Measurements from ENCODE around the gene TTYH2. TPM values are rescaled to one million over a fixed set of nuclear protein-coding genes. Genes with fewer than 3 reads are reported as not detected.
A peak's percentile ranks its signal among the peaks of the same experiment; 100 is the strongest.

The TTYH2 gene
- polyA plus RNA-seq, 4 donors = 0.27 to 50.6 (median 2.0) TPM; not detected in 1

DNA sequence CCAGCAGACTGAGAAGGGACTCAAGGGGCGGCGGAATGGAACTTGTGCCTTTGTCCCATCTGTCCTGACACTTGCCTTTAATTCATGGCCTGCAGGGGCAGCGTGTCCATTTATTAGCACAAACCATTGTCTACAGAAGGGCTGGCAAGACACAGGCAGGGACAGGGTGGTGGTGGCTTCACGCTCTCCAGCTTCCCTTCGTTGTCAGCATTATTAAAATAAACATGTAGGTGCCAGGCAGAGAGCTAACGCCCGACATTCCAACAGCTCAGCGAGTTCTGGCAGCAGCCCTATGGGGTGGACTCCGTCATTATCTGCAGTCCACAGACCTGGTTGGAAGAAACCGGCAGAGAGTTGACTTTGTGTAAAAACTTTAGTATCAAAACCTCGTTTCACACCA, 77.0 kb downstream of the TTYH2 start:
- Histone ChIP-seq H3K27ac (ENCODE audit: low read depth in 1 of 3, low read length in 2 of 3) (no peak overlapping the region), H3K27me3 (ENCODE audit: control insufficient read depth in 3 of 3, insufficient read depth in 3 of 3, low read length in 3 of 3) (no peaks in the 10 kb centered on the region), H3K36me3 (ENCODE audit: control insufficient read depth in 3 of 3, insufficient read depth in 2 of 3, low read depth in 1 of 3, low read length in 3 of 3) (no peaks in the 10 kb centered on the region), H3K4me3 (ENCODE audit: low read depth in 1 of 3, low read length in 3 of 3) (no peak overlapping the region), H3K4me1 (ENCODE audit: control insufficient read depth in 3 of 3, insufficient read depth in 2 of 3, low read depth in 1 of 3, low read length in 2 of 3) (no peaks in the 10 kb centered on the region), H3K9me3 (ENCODE audit: control insufficient read depth in 2 of 2, insufficient read depth in 1 of 2, low read depth in 1 of 2, low read length in 1 of 2) (no peaks in the 10 kb centered on the region)
- FAIRE-seq = no peak
- 64 to 78% (median 75%) methylated on average over 11 of the region's 11 CpGs for WGBS, 3 donors
- no peak for DNase-seq

DNA sequence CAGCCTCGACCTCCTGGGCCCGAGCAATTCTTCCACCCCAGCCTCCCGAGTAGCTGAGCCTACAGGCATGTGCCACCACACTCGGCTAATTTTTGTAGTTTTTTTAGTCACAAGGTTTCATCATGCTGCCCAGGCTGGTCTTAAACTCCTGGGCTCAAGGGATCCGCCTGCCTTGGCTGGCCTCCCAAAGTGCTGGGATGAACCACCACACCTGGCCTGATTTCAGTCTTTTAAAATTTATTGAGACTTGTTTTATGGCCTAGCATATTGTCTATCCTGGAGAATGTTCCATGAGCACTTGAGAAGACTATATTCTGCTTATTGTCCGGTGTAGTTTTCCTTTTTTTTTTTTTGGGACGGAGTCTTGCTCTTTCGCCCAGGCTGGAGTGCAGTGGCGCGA, 79.1 kb downstream of the TTYH2 start:
- FAIRE-seq = no peak
- no peaks in the 10 kb centered on the region for H3K9me3 ChIP-seq (ENCODE audit: control insufficient read depth in 2 of 2, insufficient read depth in 1 of 2, low read depth in 1 of 2, low read length in 1 of 2)
- no peak overlapping the region for H3K4me3 ChIP-seq (ENCODE audit: low read depth in 1 of 3, low read length in 3 of 3)
- H3K27me3 ChIP-seq (ENCODE audit: control insufficient read depth in 3 of 3, insufficient read depth in 3 of 3, low read length in 3 of 3) = no peaks in the 10 kb centered on the region
- H3K27ac ChIP-seq (ENCODE audit: low read depth in 1 of 3, low read length in 2 of 3) = no peak overlapping the region
- no peaks in the 10 kb centered on the region for H3K36me3 ChIP-seq (ENCODE audit: control insufficient read depth in 3 of 3, insufficient read depth in 2 of 3, low read depth in 1 of 3, low read length in 3 of 3)
- H3K4me1 ChIP-seq (ENCODE audit: control insufficient read depth in 3 of 3, insufficient read depth in 2 of 3, low read depth in 1 of 3, low read length in 2 of 3) = peaks cover 0 to 14% (median 0%) of the 10 kb centered on the region in 3 donors
- WGBS, 3 donors = 84 to 90% (median 87%) methylated on average over 10 of the region's 10 CpGs
- DNase-seq = no peak

DNA sequence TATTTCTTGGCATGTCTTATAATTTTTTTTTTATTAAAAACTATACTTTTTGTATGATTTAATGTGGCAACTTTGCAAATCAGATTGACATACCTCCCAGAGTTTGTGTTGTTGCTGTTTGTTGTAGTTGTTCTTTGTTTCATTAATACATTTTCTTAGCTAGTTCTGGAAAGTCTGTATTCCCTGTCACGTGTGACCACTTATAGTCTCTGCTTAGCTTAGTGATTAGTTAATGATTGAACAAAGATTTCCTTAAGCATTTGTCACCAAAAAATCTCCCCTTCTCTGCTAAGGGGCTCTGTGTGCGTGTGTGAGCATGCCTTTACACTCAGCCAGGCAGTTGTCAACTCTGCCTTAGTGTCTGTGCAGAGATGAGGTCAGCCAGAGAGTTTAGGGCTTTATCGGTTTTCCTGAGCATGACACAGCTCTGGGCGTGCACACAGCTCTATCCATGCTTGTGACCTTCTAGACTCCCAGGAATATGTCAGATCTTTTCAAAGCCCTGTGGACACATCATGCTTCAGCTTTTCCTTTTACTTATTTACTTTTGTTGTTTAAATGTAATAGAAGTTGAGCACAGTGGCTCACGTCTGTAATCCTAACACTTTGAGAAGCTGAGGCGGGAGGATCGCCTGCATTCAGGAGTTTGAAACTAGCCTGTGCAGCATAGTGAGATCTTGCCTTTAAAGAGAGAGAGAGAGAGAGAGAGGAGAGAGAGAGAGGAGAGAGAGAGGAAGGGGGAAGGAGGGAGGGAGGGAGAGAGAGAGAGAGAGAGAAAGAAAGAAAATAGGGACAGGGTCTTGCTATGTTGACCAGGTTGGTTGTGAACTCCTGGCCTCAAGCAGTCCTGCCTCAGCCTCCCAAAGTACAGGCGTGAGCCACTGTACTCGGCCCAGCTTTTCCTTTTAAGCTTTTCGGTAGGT, 82.5 kb downstream of the TTYH2 start:
- 31 to 66% (median 44%) methylated on average over 10 of the region's 10 CpGs for WGBS, 3 donors
- peaks cover 0 to 14% (median 0%) of the 10 kb centered on the region in 3 donors for H3K4me1 ChIP-seq (ENCODE audit: control insufficient read depth in 3 of 3, insufficient read depth in 2 of 3, low read depth in 1 of 3, low read length in 2 of 3)
- no peaks in the 10 kb centered on the region for H3K9me3 ChIP-seq (ENCODE audit: control insufficient read depth in 2 of 2, insufficient read depth in 1 of 2, low read depth in 1 of 2, low read length in 1 of 2)
- no peaks in the 10 kb centered on the region for H3K36me3 ChIP-seq (ENCODE audit: control insufficient read depth in 3 of 3, insufficient read depth in 2 of 3, low read depth in 1 of 3, low read length in 3 of 3)
- peak overlapping the region in 1 of 3 donors; percentile 53 for H3K27ac ChIP-seq (ENCODE audit: low read depth in 1 of 3, low read length in 2 of 3)
- DNase-seq (peak; percentile 23 to 53), FAIRE-seq (no peak)
- no peaks in the 10 kb centered on the region for H3K27me3 ChIP-seq (ENCODE audit: control insufficient read depth in 3 of 3, insufficient read depth in 3 of 3, low read length in 3 of 3)
- H3K4me3 ChIP-seq (ENCODE audit: low read depth in 1 of 3, low read length in 3 of 3) = no peak overlapping the region

DNA sequence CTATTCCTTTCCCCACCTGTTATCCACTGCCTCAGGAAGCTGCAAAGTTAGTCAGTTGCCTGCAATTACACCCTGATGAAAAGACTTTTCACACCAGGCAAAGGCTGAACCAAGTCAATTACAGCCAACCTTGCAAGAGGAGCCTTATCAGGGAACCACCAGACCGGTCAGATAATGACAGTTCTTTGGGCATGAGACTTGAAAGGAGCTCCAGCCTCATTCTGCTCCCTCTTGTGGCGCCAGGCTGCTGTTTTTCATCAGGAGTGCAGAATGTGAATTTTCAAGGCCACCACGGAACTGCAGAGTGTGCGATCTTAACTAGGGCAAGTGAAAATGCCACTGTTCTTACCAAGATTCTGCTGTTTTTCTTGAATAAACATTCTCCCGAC, 83.2 kb downstream of the TTYH2 start:
- H3K27ac ChIP-seq (ENCODE audit: low read depth in 1 of 3, low read length in 2 of 3) = peak overlapping the region in 1 of 3 donors; percentile 53
- WGBS, 3 donors = 3 to 6% (median 6%) methylated on average over 5 of the region's 5 CpGs
- DNase-seq (peak; percentile 67 to 87), FAIRE-seq (no peak)
- H3K4me1 ChIP-seq (ENCODE audit: control insufficient read depth in 3 of 3, insufficient read depth in 2 of 3, low read depth in 1 of 3, low read length in 2 of 3) = peaks cover 0 to 14% (median 0%) of the 10 kb centered on the region in 3 donors
- no peaks in the 10 kb centered on the region for H3K27me3 ChIP-seq (ENCODE audit: control insufficient read depth in 3 of 3, insufficient read depth in 3 of 3, low read length in 3 of 3)
- no peak overlapping the region for H3K4me3 ChIP-seq (ENCODE audit: low read depth in 1 of 3, low read length in 3 of 3)
- H3K9me3 ChIP-seq (ENCODE audit: control insufficient read depth in 2 of 2, insufficient read depth in 1 of 2, low read depth in 1 of 2, low read length in 1 of 2) = no peaks in the 10 kb centered on the region
- H3K36me3 ChIP-seq (ENCODE audit: control insufficient read depth in 3 of 3, insufficient read depth in 2 of 3, low read depth in 1 of 3, low read length in 3 of 3) = no peaks in the 10 kb centered on the region

DNA sequence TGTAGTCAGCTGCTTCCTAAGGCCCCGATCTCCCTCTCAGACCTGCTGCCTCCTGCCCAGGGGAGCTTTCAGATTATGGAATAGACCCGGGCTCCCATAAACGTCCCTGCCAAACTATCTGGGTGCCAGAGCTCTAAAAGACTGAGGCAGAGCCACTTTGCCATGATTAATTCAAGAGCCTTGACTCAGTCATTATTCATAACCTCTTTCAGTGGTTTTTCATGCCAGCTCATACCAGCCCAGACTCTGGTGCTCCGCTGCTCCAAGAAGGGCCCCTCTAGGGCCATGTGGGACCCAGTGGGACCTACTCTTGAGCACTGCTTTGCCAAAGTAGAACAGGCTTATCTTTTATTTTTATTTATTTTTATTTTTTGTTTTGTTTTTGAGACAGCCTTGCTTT, 84.6 kb downstream of the TTYH2 start:
- no peak overlapping the region for H3K27ac ChIP-seq (ENCODE audit: low read depth in 1 of 3, low read length in 2 of 3)
- H3K4me3 ChIP-seq (ENCODE audit: low read depth in 1 of 3, low read length in 3 of 3) = no peak overlapping the region
- H3K9me3 ChIP-seq (ENCODE audit: control insufficient read depth in 2 of 2, insufficient read depth in 1 of 2, low read depth in 1 of 2, low read length in 1 of 2) = no peaks in the 10 kb centered on the region
- no peaks in the 10 kb centered on the region for H3K36me3 ChIP-seq (ENCODE audit: control insufficient read depth in 3 of 3, insufficient read depth in 2 of 3, low read depth in 1 of 3, low read length in 3 of 3)
- H3K27me3 ChIP-seq (ENCODE audit: control insufficient read depth in 3 of 3, insufficient read depth in 3 of 3, low read length in 3 of 3) = no peaks in the 10 kb centered on the region
- peaks cover 0 to 14% (median 0%) of the 10 kb centered on the region in 3 donors for H3K4me1 ChIP-seq (ENCODE audit: control insufficient read depth in 3 of 3, insufficient read depth in 2 of 3, low read depth in 1 of 3, low read length in 2 of 3)
- WGBS, 3 donors = 66 to 82% (median 76%) methylated on average over 4 of the region's 4 CpGs
- FAIRE-seq = no peak
- no peak for DNase-seq

DNA sequence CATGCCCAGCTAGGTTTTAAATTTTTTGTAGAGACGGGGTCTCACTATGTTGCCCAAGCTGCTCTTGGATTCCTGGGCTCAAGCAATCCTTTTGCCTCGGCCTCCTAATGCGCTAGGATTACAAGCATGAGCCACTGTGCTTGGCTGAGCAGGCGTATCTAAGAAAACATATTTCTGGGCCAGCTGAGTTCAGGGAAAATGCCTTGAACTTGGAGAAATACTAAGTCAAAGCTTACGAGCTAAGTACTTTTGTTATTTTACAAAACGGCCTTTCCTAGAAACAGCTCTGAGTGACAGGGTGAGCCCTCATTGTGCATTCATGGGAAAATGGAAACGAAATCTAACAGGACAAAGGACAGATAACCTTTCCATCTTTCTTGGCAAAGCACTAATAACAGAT, 85.4 kb downstream of the TTYH2 start:
- WGBS, 3 donors = 72 to 76% (median 73%) methylated on average over 7 of the region's 7 CpGs
- Histone ChIP-seq H3K36me3 (ENCODE audit: control insufficient read depth in 3 of 3, insufficient read depth in 2 of 3, low read depth in 1 of 3, low read length in 3 of 3) (no peaks in the 10 kb centered on the region), H3K4me3 (ENCODE audit: low read depth in 1 of 3, low read length in 3 of 3) (no peak overlapping the region), H3K27ac (ENCODE audit: low read depth in 1 of 3, low read length in 2 of 3) (no peak overlapping the region), H3K9me3 (ENCODE audit: control insufficient read depth in 2 of 2, insufficient read depth in 1 of 2, low read depth in 1 of 2, low read length in 1 of 2) (no peaks in the 10 kb centered on the region), H3K27me3 (ENCODE audit: control insufficient read depth in 3 of 3, insufficient read depth in 3 of 3, low read length in 3 of 3) (no peaks in the 10 kb centered on the region), H3K4me1 (ENCODE audit: control insufficient read depth in 3 of 3, insufficient read depth in 2 of 3, low read depth in 1 of 3, low read length in 2 of 3) (peaks cover 0 to 14% (median 0%) of the 10 kb centered on the region in 3 donors)
- DNase-seq (no peak), FAIRE-seq (no peak)

DNA sequence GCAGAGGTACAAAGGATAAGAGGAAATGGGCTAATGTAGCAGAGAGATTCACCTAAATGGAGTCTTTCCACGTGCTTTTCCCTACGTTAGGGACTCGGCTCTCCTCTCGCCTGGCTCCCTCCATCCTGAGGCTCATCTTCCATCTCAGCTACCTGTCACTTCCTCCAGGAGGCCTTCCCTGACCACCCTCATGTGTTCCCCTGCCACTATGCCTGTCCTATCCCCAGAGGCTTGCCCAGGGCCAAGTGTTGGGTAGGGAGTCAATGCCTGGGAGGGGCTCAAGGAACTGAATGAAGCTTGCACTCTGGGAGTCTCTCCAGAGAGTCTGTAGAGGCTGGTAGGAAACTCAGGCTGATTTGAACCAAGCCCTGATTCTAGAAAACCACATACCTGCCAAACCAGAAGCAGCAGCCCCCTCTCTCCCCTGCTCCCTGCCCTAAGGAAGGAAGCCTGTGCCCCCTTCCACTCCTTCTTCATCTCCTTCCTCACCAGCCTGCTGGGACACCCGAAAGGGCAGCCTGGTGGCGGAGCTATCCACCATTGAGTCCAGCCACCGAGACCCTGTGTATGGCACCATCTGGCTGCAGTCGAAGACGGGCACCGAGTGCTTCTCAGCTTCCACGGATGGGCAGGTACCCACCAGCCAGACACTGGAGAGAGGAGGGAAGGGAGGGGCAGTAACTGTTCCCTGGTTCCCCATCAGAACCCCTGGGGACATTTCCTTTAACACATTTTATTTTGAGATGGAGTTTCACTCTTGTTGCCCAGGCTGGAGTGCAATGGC, 86.0 kb downstream of the TTYH2 start:
- Histone ChIP-seq H3K4me1 (ENCODE audit: control insufficient read depth in 3 of 3, insufficient read depth in 2 of 3, low read depth in 1 of 3, low read length in 2 of 3) (peaks cover 0 to 14% (median 0%) of the 10 kb centered on the region in 3 donors), H3K4me3 (ENCODE audit: low read depth in 1 of 3, low read length in 3 of 3) (no peak overlapping the region), H3K9me3 (ENCODE audit: control insufficient read depth in 2 of 2, insufficient read depth in 1 of 2, low read depth in 1 of 2, low read length in 1 of 2) (no peaks in the 10 kb centered on the region), H3K27ac (ENCODE audit: low read depth in 1 of 3, low read length in 2 of 3) (no peak overlapping the region), H3K27me3 (ENCODE audit: control insufficient read depth in 3 of 3, insufficient read depth in 3 of 3, low read length in 3 of 3) (no peaks in the 10 kb centered on the region), H3K36me3 (ENCODE audit: control insufficient read depth in 3 of 3, insufficient read depth in 2 of 3, low read depth in 1 of 3, low read length in 3 of 3) (no peaks in the 10 kb centered on the region)
- DNase-seq (no peak), FAIRE-seq (no peak)
- WGBS, 3 donors = 75 to 91% (median 82%) methylated on average over 9 to 11 of the region's 11 CpGs

DNA sequence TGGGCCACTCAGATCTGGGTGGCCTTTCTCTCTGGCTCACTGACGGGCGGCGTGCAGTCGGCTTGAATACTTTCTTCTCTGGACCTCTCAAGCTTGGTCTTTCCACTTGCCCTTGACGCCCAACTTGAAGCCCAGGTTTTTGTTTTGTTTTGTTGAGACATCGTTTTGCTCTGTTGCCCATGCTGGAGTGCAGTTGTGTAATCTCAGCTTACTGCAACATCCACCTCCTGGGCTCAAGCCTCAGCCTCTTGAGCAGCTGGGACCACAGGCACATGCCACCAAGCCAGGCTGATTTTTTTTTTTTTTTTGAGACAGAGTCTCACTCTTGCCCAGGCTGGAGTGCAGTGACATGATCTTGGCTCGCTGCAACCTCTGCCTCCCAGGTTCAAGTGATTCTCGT, 89.9 kb downstream of the TTYH2 start:
- H3K4me3 ChIP-seq (ENCODE audit: low read depth in 1 of 3, low read length in 3 of 3) = no peak overlapping the region
- no peaks in the 10 kb centered on the region for H3K36me3 ChIP-seq (ENCODE audit: control insufficient read depth in 3 of 3, insufficient read depth in 2 of 3, low read depth in 1 of 3, low read length in 3 of 3)
- no peak overlapping the region for H3K27ac ChIP-seq (ENCODE audit: low read depth in 1 of 3, low read length in 2 of 3)
- peaks cover 0 to 6% of the 10 kb centered on the region in 2 donors for H3K9me3 ChIP-seq (ENCODE audit: control insufficient read depth in 2 of 2, insufficient read depth in 1 of 2, low read depth in 1 of 2, low read length in 1 of 2)
- 86 to 93% (median 90%) methylated on average over 8 of the region's 8 CpGs for WGBS, 3 donors
- no peaks in the 10 kb centered on the region for H3K4me1 ChIP-seq (ENCODE audit: control insufficient read depth in 3 of 3, insufficient read depth in 2 of 3, low read depth in 1 of 3, low read length in 2 of 3)
- H3K27me3 ChIP-seq (ENCODE audit: control insufficient read depth in 3 of 3, insufficient read depth in 3 of 3, low read length in 3 of 3) = no peaks in the 10 kb centered on the region
- no peak for FAIRE-seq
- no peak for DNase-seq

Measured in small intestine (tissue), 7 donors.